Heart left ventricle (tissue), 16 donors: ENCODE data around the gene GNB1L. TPM values are rescaled to one million over a fixed set of nuclear protein-coding genes. Genes with fewer than 3 reads are reported as not detected.
A peak's percentile ranks its signal among the peaks of the same experiment; 100 is the strongest.

ENCODE experiments used
- ATAC-seq, 4 donors: fragments of 200-7000 bp; cut with Tn5 transposase; one replicate each; pipeline ENCODE4 v1.9.1; 2020 to 2022; ENCODE audit warnings: moderate library complexity in 4 of 4, mild to moderate bottlenecking in 3 of 4, moderate number of reproducible peaks in 1 of 4
- DNase-seq, 5 donors: peaks; one replicate each; pipeline ENCODE4 v3.0.0-alpha.2; 2020
- H3K27ac ChIP-seq, 12 donors: fragments of 200-600 bp; sonication (generic) in 4 of 12; one replicate each; pipeline versions ENCODE4 v1.5.0 to v1.8.0; 2016 to 2022; ENCODE audit warnings: mild to moderate bottlenecking in 2 of 12
- H3K27me3 ChIP-seq, 9 donors: fragments of 200-600 bp; sonication (generic) in 2 of 9; one replicate each; pipeline versions ENCODE4 v1.5.1 to v1.8.0; 2016 to 2022; ENCODE audit warnings: mild to moderate bottlenecking in 3 of 9
- H3K36me3 ChIP-seq, 9 donors: fragments of 200-600 bp; sonication (generic) in 2 of 9; one replicate each; pipeline versions ENCODE4 v1.5.0 to v1.8.0; 2018 to 2022; ENCODE audit warnings: mild to moderate bottlenecking in 2 of 9
- H3K4me1 ChIP-seq, 12 donors: fragments of 200-600 bp; sonication (generic) in 4 of 12; one replicate each; pipeline versions ENCODE4 v1.5.0 to v1.8.0; 2016 to 2022; ENCODE audit warnings: mild to moderate bottlenecking in 3 of 12
- H3K4me3 ChIP-seq, 12 donors: fragments of 200-600 bp; sonication (generic) in 4 of 12; one replicate each; pipeline versions ENCODE4 v1.5.0 to v1.8.0; 2017 to 2022; ENCODE audit warnings: mild to moderate bottlenecking in 9 of 12, moderate library complexity in 4 of 12
- H3K9me3 ChIP-seq, 12 donors: fragments of 200-600 bp; sonication (generic) in 4 of 12; one replicate each; pipeline versions ENCODE4 v1.5.0 to v1.8.0; 2016 to 2022; ENCODE audit warnings: mild to moderate bottlenecking in 1 of 12
- CTCF ChIP-seq, 12 donors: fragments of 200-600 bp; sonication (generic) in 4 of 12; IDR thresholded peaks; one replicate each; pipeline versions ENCODE4 v1.5.0 to v1.8.0; 2018 to 2022; ENCODE audit warnings: antibody characterized with exemption in 12 of 12, mild to moderate bottlenecking in 5 of 12
- POLR2A ChIP-seq, 2 donors: fragments of 450-650 bp; IDR thresholded peaks; one replicate each; pipeline ENCODE4 v1.6.1; 2017; ENCODE audit warnings: antibody characterized with exemption in 2 of 2, mild to moderate bottlenecking in 2 of 2, moderate library complexity in 2 of 2
- WGBS, 4 donors: extraction: QIAGEN DNeasy Blood & Tissue Kit in 2 of 4; methylation state at CpG; one replicate each; pipeline versions ENCODE4 v1.1.5 to v1.1.7; 2013 to 2018; 5-methylcytosine and 5-hydroxymethylcytosine counted together
- intact Hi-C, 10 donors: fragments of 100-400 bp; cut with DNase I; formaldehyde crosslinking; loops; one replicate each; pipeline versions ENCODE4 v1.11.1 to v1.14.2; 2022
- polyA plus RNA-seq, 2 donors: library from polyadenylated mRNA; stranded (reverse); fragments of 200-250 nt; gene quantifications; one replicate each; pipeline ENCODE4 v1.2.3, GENCODE V29; 2013
- total RNA-seq, 9 donors: library from RNA; depleted of rRNA in 2 of 9; stranded (reverse); fragments of >200 nt in 2 of 9; fragmentation: NEBNext Ultra II Directional in 3 of 9; extraction: Animal tissue kit (Norgen Biotek cat#: 25700) in 3 of 9; gene quantifications; one replicate each; pipeline versions ENCODE4 v1.1.0 to v1.2.4, GENCODE V29; 2016 to 2023
- donor health status: ischemic (EF 13 %, LVEDD 7.1; RV severe dilation, severe dysfunction).
- donor health status: healthy with polysubstance abuse.
- donor health status: DM: no; HTN: yes; CAD: no.
- donor health status: DM: no; HTN: no; CAD: no.
- donor health status: ischemic (EF 25% LVEDD 6.9; RV normal size, moderate dysfunction).
- donor health status: ischemic (EF 25% LVEDD 5.7; RV mildly dilated, moderate dysfunction).
- donor health status: healthy.
- donor health status: DM: yes; HTN: yes; CAD: no.
- donor health status: ischemic (EF 35%, LVEDD 5.7; RV mildly dilated, moderate dysfunction).
- donor health status: nonischemic (EF 11% LVEDD 7.7; RV severe dilation, severe dysfunction).
- donor health status: DM: yes; HTN: yes; CAD: no.
- donor health status: PGD.
- donor health status: ischemic (EF 29% LVEDD 5.4; RV normal size, mild dysfunction).
- donor health status: nonischemic (EF 23%, LVEDD 6.1; RV moderate dilation, normal function).

Gene GNB1L
- total and polyA plus RNA-seq, 11 donors = 1.6 to 9.2 (median 2.4) TPM

- H3K36me3 ChIP-seq = peaks cover 0 to 31% (median 14%) of the 10 kb centered on the region in 9 donors
- peak overlapping the region; percentile 63 to 97 (median 80) for H3K4me3 ChIP-seq
- H3K27ac ChIP-seq = peak overlapping the region; percentile 68 to 96 (median 93)
- no peaks in the 10 kb centered on the region for H3K9me3 ChIP-seq
- DNase-seq (peak in 3 of 5 donors; percentile 20 to 55 (median 30)), ATAC-seq (peak; percentile 0 to 4 (median 1))
- 2 to 4% (median 3%) methylated on average over 20 to 49 of the region's 49 CpGs for whole genome bisulfite sequencing, 4 donors
- H3K4me1 ChIP-seq = peaks cover 0 to 32% (median 24%) of the 10 kb centered on the region in 12 donors
- intact Hi-C loops = loop anchor here in 3 of 10 donors (5.0 to 10.0 kb wide), 7 partner anchors 47 to 1759 kb away; partner anchors contain the start of genes COMT (in 1 of the 3), TBX1 (in 1 of the 3) and TXNRD2 (in 1 of the 3)
- TF ChIP-seq CTCF (IDR thresholded peaks at IDR 0.05) = no peak
- TF ChIP-seq POLR2A (IDR thresholded peaks at IDR 0.05) = no peak
- no peaks in the 10 kb centered on the region for H3K27me3 ChIP-seq
Observed at GRCh38 chr22:19853879-19854777, 546 bp downstream of the GNB1L start.

GRCh38 chr22:19853058-19853878 lies 1.4 kb downstream of the GNB1L start:
- 50 to 59% (median 56%) methylated on average over 11 of the region's 11 CpGs for WGBS, 4 donors
- Histone ChIP-seq H3K4me1 (peaks cover 0 to 32% (median 24%) of the 10 kb centered on the region in 12 donors), H3K9me3 (no peaks in the 10 kb centered on the region), H3K4me3 (peak overlapping the region; percentile 63 to 97 (median 80)), H3K27me3 (no peaks in the 10 kb centered on the region), H3K36me3 (peaks cover 0 to 31% (median 14%) of the 10 kb centered on the region in 9 donors), H3K27ac (peak overlapping the region in 5 of 12 donors; percentile 87 to 94 (median 94))
- intact Hi-C loops = loop anchor here in 3 of 10 donors (5.0 to 10.0 kb wide), 7 partner anchors 46 to 1758 kb away; partner anchors contain the start of genes COMT (in 1 of the 3), TBX1 (in 1 of the 3) and TXNRD2 (in 1 of the 3)
- TF ChIP-seq CTCF (IDR thresholded peaks at IDR 0.05) (no peak), POLR2A (IDR thresholded peaks at IDR 0.05) (no peak)
- DNase-seq = peak in 1 of 5 donors; percentile 17
- no peak for ATAC-seq

GRCh38 chr22:19852177-19852781 lies 2.4 kb downstream of the GNB1L start:
- no peaks in the 10 kb centered on the region for H3K9me3 ChIP-seq
- H3K27ac ChIP-seq = no peak overlapping the region
- ATAC-seq = no peak
- WGBS, 4 donors = 89 to 92% (median 91%) methylated on average over 12 of the region's 12 CpGs
- DNase-seq = peak in 1 of 5 donors; percentile 60
- H3K36me3 ChIP-seq = peaks cover 0 to 31% (median 14%) of the 10 kb centered on the region in 9 donors
- intact Hi-C loops = loop anchor here in 3 of 10 donors (5.0 to 10.0 kb wide), 7 partner anchors 45 to 1757 kb away; partner anchors contain the start of genes COMT (in 1 of the 3), TBX1 (in 1 of the 3) and TXNRD2 (in 1 of the 3)
- TF ChIP-seq CTCF (IDR thresholded peaks at IDR 0.05) (no peak), POLR2A (IDR thresholded peaks at IDR 0.05) (no peak)
- no peaks in the 10 kb centered on the region for H3K27me3 ChIP-seq
- peaks cover 0 to 32% (median 24%) of the 10 kb centered on the region in 12 donors for H3K4me1 ChIP-seq
- H3K4me3 ChIP-seq = peak overlapping the region in 1 of 12 donors; percentile 80
